ENCODE data around the gene ACKR2.

- TF ChIP-seq TAF1 (IDR thresholded peaks at IDR 0.05; ENCODE audit: borderline replicate concordance, low read depth, low read length) (no peak), CTCF (IDR thresholded peaks at IDR 0.05) (no peak), CHD2 (IDR thresholded peaks at IDR 0.05; ENCODE audit: low read length, partially characterized antibody) (no peak), MAX (IDR thresholded peaks at IDR 0.05; ENCODE audit: low read depth) (no peak), SMC3 (IDR thresholded peaks at IDR 0.05; ENCODE audit: low read depth, low read length) (no peak), POLR2AphosphoS5 (IDR thresholded peaks at IDR 0.05; ENCODE audit: low read depth, low read length) (no peak), RXRA (IDR thresholded peaks at IDR 0.05; ENCODE audit: borderline replicate concordance, low read depth) (no peak), EZH2phosphoT487 (IDR thresholded peaks at IDR 0.05; ENCODE audit: borderline replicate concordance, low read depth) (no peak), REST (IDR thresholded peaks at IDR 0.05; ENCODE audit: low read depth, low read length) (no peak), SIN3A (IDR thresholded peaks at IDR 0.05; ENCODE audit: borderline replicate concordance, low read depth, low read length) (no peak), USF2 (IDR thresholded peaks at IDR 0.05; ENCODE audit: borderline replicate concordance, low read depth, low read length) (no peak)
Observed at GRCh38 chr3:42780398-42780797, 28.8 kb upstream of the ACKR2 start.
